WTC11 (cell line): ENCODE results near the gene CSPG5.

Experiments
- CTCF ChIP-seq: fragments of 200-600 bp; IDR thresholded peaks from 2 replicates; pipeline ENCODE4 v1.8.0; 2022; ENCODE audit warnings: antibody characterized with exemption
- IRF2 ChIP-seq: sonication (generic); formaldehyde crosslinking; IDR thresholded peaks from 2 replicates; pipeline ENCODE4 v1.8.0; 2022; ENCODE audit warnings: low read depth, missing genetic modification reagents, borderline replicate concordance
- JUN ChIP-seq: sonication (generic); formaldehyde crosslinking; IDR thresholded peaks from 2 replicates; pipeline ENCODE4 v1.8.0; 2023; ENCODE audit warnings: mild to moderate bottlenecking, missing genetic modification reagents
- TP53 ChIP-seq: sonication (generic); formaldehyde crosslinking; IDR thresholded peaks from 2 replicates; pipeline ENCODE4 v1.8.1; 2023; ENCODE audit warnings: mild to moderate bottlenecking, missing genetic modification reagents
- USF2 ChIP-seq: sonication (generic); formaldehyde crosslinking; IDR thresholded peaks from 2 replicates; pipeline ENCODE4 v1.8.1; 2023; ENCODE audit warnings: mild to moderate bottlenecking, missing genetic modification reagents, moderate library complexity
- ZSCAN18 ChIP-seq: fragments of 250-450 bp; sonication (Bioruptor Pico); IDR thresholded peaks from 2 replicates; pipeline ENCODE4 v2.1.2; 2022; ENCODE audit warnings: mild to moderate bottlenecking, moderate library complexity

- TF ChIP-seq CTCF, result no peak
- no peak for TF ChIP-seq USF2 (CRISPR knock-in tag)
- no peak for TF ChIP-seq TP53 (CRISPR knock-in tag)
- TF ChIP-seq JUN (CRISPR knock-in tag), result no peak
- TF ChIP-seq IRF2, result no peak
- no peak for TF ChIP-seq ZSCAN18 (CRISPR knock-in tag)
These were observed 36.0 kb downstream of the CSPG5 start for GRCh38 chr3:47542471-47543173.
